SK-N-SH (cell line): ENCODE data around the gene CPLX1. TPM values are rescaled to one million over a fixed set of nuclear protein-coding genes. Genes with fewer than 3 reads are reported as not detected.

Experiments used
- CTCF ChIA-PET: fragments of 300-600, 350-600 bp; formaldehyde crosslinking; extraction: SDS; loops from one replicate; lab custom pipeline; 2021; lab: Yijun Ruan, JAX
- POLR2A ChIA-PET: fragments of 350-600 bp; sonication (Branson Sonifier 250); formaldehyde crosslinking; extraction: SDS; loops from one replicate; lab custom pipeline; 2020; ENCODE audit warnings: antibody characterized with exemption, inconsistent platforms; lab: Yijun Ruan, JAX
- DNase-seq: peaks from one replicate; pipeline ENCODE4 v3.0.0; 2012
- H2AFZ ChIP-seq: fragments of 200-600 bp; sonication (generic); 2 replicates; pipeline ENCODE4 v1.8.1; 2016; ENCODE audit warnings: antibody characterized with exemption, mild to moderate bottlenecking, low read depth
- H3F3A ChIP-seq: fragments of 200-600 bp; sonication (generic); replicated peaks from 2 replicates; pipeline ENCODE3; 2016; ENCODE audit warnings: antibody characterized with exemption, mild to moderate bottlenecking; ENCODE audit not compliant: insufficient read depth
- H3K27ac ChIP-seq, 2 experiments: fragments of 200-500 bp in 1 of 2; fragments of 200-600 bp in 1 of 2; sonication (Bioruptor generic) in 1 of 2; sonication (generic), shearing (Covaris generic) in 1 of 2; 2 replicates each; pipeline versions ENCODE4 v1.5.1 to v1.6.1; 2014 to 2016; ENCODE audit warnings: low read depth in 2 of 2, inconsistent platforms in 1 of 2, low read length in 1 of 2, mild to moderate bottlenecking in 1 of 2, mixed read lengths in 1 of 2
- H3K27me3 ChIP-seq: fragments of 200-600 bp; sonication (generic), shearing (Covaris generic); 2 replicates; pipeline ENCODE4 v1.6.1; 2016; ENCODE audit warnings: mixed run types; ENCODE audit not compliant: insufficient read depth
- H3K36me3 ChIP-seq, 2 experiments: fragments of 200-500 bp in 1 of 2; fragments of 200-600 bp in 1 of 2; sonication (Bioruptor generic) in 1 of 2; sonication (generic) in 1 of 2; replicated peaks in 1 of 2; 2 replicates each; pipeline versions ENCODE3 to v1.5.1; 2014 to 2016; ENCODE audit warnings: low read length in 1 of 2, mild to moderate bottlenecking in 1 of 2; ENCODE audit not compliant: insufficient read depth in 2 of 2, control insufficient read depth in 1 of 2
- H3K4me1 ChIP-seq, 2 experiments: fragments of 200-500 bp in 1 of 2; fragments of 200-600 bp in 1 of 2; sonication (Bioruptor generic) in 1 of 2; sonication (generic), shearing (Covaris generic) in 1 of 2; 2 replicates each; pipeline versions ENCODE4 v1.5.1 to v1.6.1; 2014 to 2016; ENCODE audit warnings: low read depth in 1 of 2, low read length in 1 of 2, mixed run types in 1 of 2; ENCODE audit not compliant: insufficient read depth in 2 of 2, control insufficient read depth in 1 of 2
- H3K4me2 ChIP-seq: fragments of 200-600 bp; sonication (generic), shearing (Covaris generic); 2 replicates; pipeline ENCODE4 v1.6.1; 2017; ENCODE audit warnings: mixed run types
- H3K4me3 ChIP-seq, 2 experiments: fragments of 200-500 bp in 1 of 2; fragments of 200-600 bp in 1 of 2; sonication (Bioruptor generic) in 1 of 2; sonication (generic), shearing (Covaris generic) in 1 of 2; 2 replicates each; pipeline versions ENCODE4 v1.5.1 to v1.8.1; 2014 to 2016; ENCODE audit warnings: low read depth in 2 of 2, inconsistent platforms in 1 of 2, low read length in 1 of 2, mild to moderate bottlenecking in 1 of 2, mixed read lengths in 1 of 2, moderate library complexity in 1 of 2
- H3K79me2 ChIP-seq: fragments of 200-600 bp; sonication (generic); 2 replicates; pipeline ENCODE4 v1.8.1; 2017; ENCODE audit warnings: mild to moderate bottlenecking; ENCODE audit not compliant: insufficient read depth
- H3K9ac ChIP-seq: fragments of 200-600 bp; sonication (generic); 2 replicates; pipeline ENCODE4 v1.6.1; 2017; ENCODE audit warnings: mixed run types
- H3K9me2 ChIP-seq: fragments of 200-600 bp; sonication (generic); 2 replicates; pipeline ENCODE4 v1.6.1; 2017; ENCODE audit warnings: mixed run types
- H3K9me3 ChIP-seq: fragments of 200-600 bp; sonication (generic); 2 replicates; pipeline ENCODE4 v1.6.1; 2017; ENCODE audit warnings: mixed run types, mild to moderate bottlenecking, moderate library complexity
- H4K20me1 ChIP-seq: fragments of 200-600 bp; sonication (generic); 2 replicates; pipeline ENCODE4 v1.6.1; 2017; ENCODE audit warnings: mild to moderate bottlenecking, mixed run types; ENCODE audit not compliant: insufficient read depth
- CHD2 ChIP-seq: fragments of 150-350 bp; IDR thresholded peaks from 2 replicates; pipeline ENCODE4 v1.6.1; 2018; ENCODE audit warnings: low read length; ENCODE audit not compliant: partially characterized antibody
- ELF1 ChIP-seq: IDR thresholded peaks from 2 replicates; pipeline ENCODE4 v1.4.0; 2012
- FOSL2 ChIP-seq: IDR thresholded peaks from 2 replicates; pipeline ENCODE4 v1.4.0; 2012; ENCODE audit warnings: low read depth, mild to moderate bottlenecking, moderate library complexity, borderline replicate concordance
- FOXM1 ChIP-seq: IDR thresholded peaks from 2 replicates; pipeline ENCODE4 v1.4.0; 2012; ENCODE audit warnings: low read depth, mild to moderate bottlenecking
- GATA2 ChIP-seq: sonication (generic); formaldehyde crosslinking; IDR thresholded peaks from 2 replicates; pipeline ENCODE4 v1.5.0; 2020; ENCODE audit warnings: mild to moderate bottlenecking, missing genetic modification reagents
- JUND ChIP-seq: IDR thresholded peaks from 2 replicates; pipeline ENCODE4 v1.4.0; 2012
- MAX ChIP-seq: IDR thresholded peaks from 2 replicates; pipeline ENCODE4 v1.4.0; 2012; ENCODE audit warnings: low read depth
- MEF2A ChIP-seq: IDR thresholded peaks from 2 replicates; pipeline ENCODE4 v1.4.0; 2012; ENCODE audit warnings: low read depth, borderline replicate concordance
- MXI1 ChIP-seq: IDR thresholded peaks from 2 replicates; pipeline ENCODE4 v1.6.1; 2012; ENCODE audit warnings: mild to moderate bottlenecking, low read depth, low read length, improper control_type of control experiment
- NRF1 ChIP-seq: IDR thresholded peaks from 2 replicates; pipeline ENCODE4 v1.6.1; 2012; ENCODE audit warnings: low read depth, mild to moderate bottlenecking, low read length
- POLR2AphosphoS5 ChIP-seq: IDR thresholded peaks from 2 replicates; pipeline ENCODE4 v1.6.1; 2012; ENCODE audit warnings: low read depth, low read length
- RCOR1 ChIP-seq: fragments of 150-350 bp; IDR thresholded peaks from 2 replicates; pipeline ENCODE4 v1.6.1; 2017; ENCODE audit warnings: antibody characterized with exemption, low read length
- RFX5 ChIP-seq: IDR thresholded peaks from 2 replicates; pipeline ENCODE4 v1.6.1; 2012; ENCODE audit warnings: mild to moderate bottlenecking, improper control_type of control experiment, low read length
- SIN3A ChIP-seq: IDR thresholded peaks from 2 replicates; pipeline ENCODE4 v1.6.1; 2012; ENCODE audit warnings: low read depth, mild to moderate bottlenecking, low read length, moderate library complexity, borderline replicate concordance
- SMC3 ChIP-seq: IDR thresholded peaks from 2 replicates; pipeline ENCODE4 v1.6.1; 2012; ENCODE audit warnings: low read depth, low read length, improper control_type of control experiment
- TAF1 ChIP-seq: IDR thresholded peaks from 2 replicates; pipeline ENCODE4 v1.6.1; 2012; ENCODE audit warnings: low read depth, mild to moderate bottlenecking, low read length, moderate library complexity, borderline replicate concordance
- TCF12 ChIP-seq: IDR thresholded peaks from 2 replicates; pipeline ENCODE4 v1.4.0; 2012
- TEAD4 ChIP-seq: IDR thresholded peaks from 2 replicates; pipeline ENCODE4 v1.4.0; 2012; ENCODE audit warnings: mild to moderate bottlenecking, borderline replicate concordance; ENCODE audit not compliant: insufficient read depth
- USF2 ChIP-seq: fragments of 150-350 bp; IDR thresholded peaks from 2 replicates; pipeline ENCODE4 v1.6.1; 2017; ENCODE audit warnings: antibody characterized with exemption, low read length, low read depth, borderline replicate concordance
- WGBS: methylation state at CpG from one replicate; pipeline ENCODE4 v1.1.6; 2017; ENCODE audit warnings: low lambda C conversion rate; 5-methylcytosine and 5-hydroxymethylcytosine counted together
- polyA plus RNA-seq, 3 experiments: library from polyadenylated mRNA; depleted of rRNA; stranded (reverse); fragments of >200 nt; gene quantifications; 2 replicates each; pipeline ENCODE4 v1.2.3, GENCODE V29; 2012
- TF ChIP-seq, protein P1 (sequence below): fragments of 200-600 bp; sonication (generic); IDR thresholded peaks from 2 replicates; pipeline ENCODE4 v1.6.1; 2017; ENCODE audit warnings: antibody characterized with exemption, mild to moderate bottlenecking, moderate library complexity
- TF ChIP-seq, protein P2 (sequence below): IDR thresholded peaks from 2 replicates; pipeline ENCODE4 v1.4.0; 2012; ENCODE audit warnings: low read depth, borderline replicate concordance

Gene CPLX1
- polyA plus RNA-seq, 1 of the 3 experiments (the other 2 are of a cell fraction) = 0.56 TPM

- no peak for TF ChIP-seq MAX
- TF ChIP-seq FOXM1 = no peak
- TF ChIP-seq JUND = no peak
- TF ChIP-seq, protein P1, sequence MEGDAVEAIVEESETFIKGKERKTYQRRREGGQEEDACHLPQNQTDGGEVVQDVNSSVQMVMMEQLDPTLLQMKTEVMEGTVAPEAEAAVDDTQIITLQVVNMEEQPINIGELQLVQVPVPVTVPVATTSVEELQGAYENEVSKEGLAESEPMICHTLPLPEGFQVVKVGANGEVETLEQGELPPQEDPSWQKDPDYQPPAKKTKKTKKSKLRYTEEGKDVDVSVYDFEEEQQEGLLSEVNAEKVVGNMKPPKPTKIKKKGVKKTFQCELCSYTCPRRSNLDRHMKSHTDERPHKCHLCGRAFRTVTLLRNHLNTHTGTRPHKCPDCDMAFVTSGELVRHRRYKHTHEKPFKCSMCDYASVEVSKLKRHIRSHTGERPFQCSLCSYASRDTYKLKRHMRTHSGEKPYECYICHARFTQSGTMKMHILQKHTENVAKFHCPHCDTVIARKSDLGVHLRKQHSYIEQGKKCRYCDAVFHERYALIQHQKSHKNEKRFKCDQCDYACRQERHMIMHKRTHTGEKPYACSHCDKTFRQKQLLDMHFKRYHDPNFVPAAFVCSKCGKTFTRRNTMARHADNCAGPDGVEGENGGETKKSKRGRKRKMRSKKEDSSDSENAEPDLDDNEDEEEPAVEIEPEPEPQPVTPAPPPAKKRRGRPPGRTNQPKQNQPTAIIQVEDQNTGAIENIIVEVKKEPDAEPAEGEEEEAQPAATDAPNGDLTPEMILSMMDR = no peak
- no peak for TF ChIP-seq MEF2A
- TF ChIP-seq RCOR1 = no peak
- TF ChIP-seq TEAD4 = no peak
- no peak for TF ChIP-seq CHD2
- no peak for TF ChIP-seq SMC3
- no peak for TF ChIP-seq POLR2AphosphoS5
- no peak for TF ChIP-seq FOSL2
- TF ChIP-seq ELF1 = no peak
- no peak for TF ChIP-seq RFX5
- Histone ChIP-seq H3K27me3 (peaks cover 5% of the 10 kb centered on the region), H4K20me1 (no peaks in the 10 kb centered on the region), H3K4me1 (peaks cover 0 to 6% of the 10 kb centered on the region in 2 experiments; a peak in 1 of 4 replicates), H2AFZ (no peak overlapping the region), H3K4me3 (no peak overlapping the region), H3K9ac (no peak overlapping the region), H3K79me2 (no peaks in the 10 kb centered on the region), H3K9me3 (no peaks in the 10 kb centered on the region), H3K27ac (no peak overlapping the region), H3K4me2 (no peak overlapping the region), H3K36me3 (no peaks in the 10 kb centered on the region), H3K9me2 (no peaks in the 10 kb centered on the region), H3F3A (no peaks in the 10 kb centered on the region)
- CTCF ChIA-PET = interaction anchor here (1.4 to 1.6 kb wide), 2 partner anchors 13 to 87 kb away, joined by 3 to 6 read pairs; no protein-coding TSS in a partner anchor
- WGBS = 69% methylated on average over 6 of the region's 26 CpGs
- no peak for DNase-seq
- POLR2A ChIA-PET = no interaction called here
Observed at GRCh38 chr4:829761-830600, 4.1 kb upstream of the CPLX1 start.

- no peak overlapping the region for H3K4me3 ChIP-seq
- ChIA-PET CTCF (interaction anchor here (1.6 kb wide), 1 partner anchor 87 kb away, joined by 6 read pairs; no protein-coding TSS in a partner anchor), POLR2A (interaction anchor here (1.0 kb wide), 1 partner anchor 48 kb away, joined by 3 read pairs; no protein-coding TSS in a partner anchor)
- H3K27ac ChIP-seq = no peak overlapping the region
- no peaks in the 10 kb centered on the region for H4K20me1 ChIP-seq
- no peak overlapping the region for H3K4me2 ChIP-seq
- H3K9ac ChIP-seq = no peak overlapping the region
- 82% methylated on average over 4 of the region's 6 CpGs for WGBS
- H3K9me2 ChIP-seq = no peaks in the 10 kb centered on the region
- peaks cover 0 to 11% of the 10 kb centered on the region in 2 experiments; a peak in 1 of 4 replicates for H3K4me1 ChIP-seq
- H2AFZ ChIP-seq = no peak overlapping the region
- no peak for DNase-seq
- peaks cover 12% of the 10 kb centered on the region for H3K27me3 ChIP-seq
- no peaks in the 10 kb centered on the region for H3K9me3 ChIP-seq
- no peaks in the 10 kb centered on the region for H3K79me2 ChIP-seq
- H3F3A ChIP-seq = no peaks in the 10 kb centered on the region
- no peaks in the 10 kb centered on the region for H3K36me3 ChIP-seq
- TF ChIP-seq TAF1 (no peak), CHD2 (no peak), NRF1 (no peak), MXI1 (no peak), FOSL2 (no peak), GATA2 (CRISPR knock-in tag) (no peak), USF2 (no peak), MEF2A (no peak), SIN3A (no peak), TCF12 (no peak)
- TF ChIP-seq, protein P1 = no peak; the same call in 1 of the 2 replicates
- TF ChIP-seq, protein P2, sequence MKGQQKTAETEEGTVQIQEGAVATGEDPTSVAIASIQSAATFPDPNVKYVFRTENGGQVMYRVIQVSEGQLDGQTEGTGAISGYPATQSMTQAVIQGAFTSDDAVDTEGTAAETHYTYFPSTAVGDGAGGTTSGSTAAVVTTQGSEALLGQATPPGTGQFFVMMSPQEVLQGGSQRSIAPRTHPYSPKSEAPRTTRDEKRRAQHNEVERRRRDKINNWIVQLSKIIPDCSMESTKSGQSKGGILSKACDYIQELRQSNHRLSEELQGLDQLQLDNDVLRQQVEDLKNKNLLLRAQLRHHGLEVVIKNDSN = no peak
Observed at GRCh38 chr4:829291-829690, 3.4 kb upstream of the CPLX1 start.
